ENCODE results near the gene CDK17. TPM values are rescaled to one million over a fixed set of nuclear protein-coding genes. Genes with fewer than 3 reads are reported as not detected.

CDK17 gene
- total and polyA plus RNA-seq, 2 donors (not counting 1 experiment from before 2014, with no cell fraction given): 50.0 to 109 TPM

DNA sequence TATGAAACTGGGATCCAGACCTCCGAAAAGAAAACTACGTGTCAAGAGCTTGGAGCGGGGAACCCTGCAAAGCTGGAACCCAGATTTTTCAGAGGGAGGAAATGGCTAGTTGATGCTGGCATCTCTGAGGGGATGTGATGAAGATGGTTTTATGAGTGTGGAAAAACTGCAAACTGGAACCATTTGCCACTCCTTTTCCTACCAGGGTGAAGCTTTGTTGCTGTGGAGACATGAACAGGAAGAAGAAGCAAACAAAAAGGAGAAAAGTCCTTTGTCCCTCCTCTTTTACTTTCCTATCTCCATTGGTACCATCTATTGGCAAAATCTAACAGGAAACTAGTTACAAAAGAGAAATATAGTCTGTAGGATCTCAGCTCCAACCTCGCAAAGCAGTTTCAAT lies 39.2 kb downstream of the CDK17 start:
- Histone ChIP-seq H3K4me2 (ENCODE audit: extremely low read depth, insufficient read depth, low read length) (no peak overlapping the region), H3K27me3 (ENCODE audit: control insufficient read depth, insufficient read depth, low read length) (no peaks in the 10 kb centered on the region), H3K9ac (ENCODE audit: insufficient read depth, low read length) (no peak overlapping the region), H3K27ac (ENCODE audit: insufficient read depth, low read length) (no peak overlapping the region), H3K4me3 (replicated peaks in 1 of 4; ENCODE audit: control extremely low read depth in 1 of 4, insufficient read depth in 1 of 4, low read depth in 3 of 4, low read length in 4 of 4) (no peak overlapping the region), H3K4me1 (ENCODE audit: control insufficient read depth, extremely low read depth, insufficient read depth, low read length) (no peaks in the 10 kb centered on the region), H2AFZ (ENCODE audit: low read length) (no peak overlapping the region), H4K20me1 (ENCODE audit: control insufficient read depth, extremely low read depth, insufficient read depth, low read length) (peaks cover 2% of the 10 kb centered on the region), H3K36me3 (ENCODE audit: control insufficient read depth, insufficient read depth, low read length) (no peaks in the 10 kb centered on the region), H3K79me2 (ENCODE audit: control insufficient read depth, insufficient read depth, low read length) (peaks cover 94% of the 10 kb centered on the region), H3K9me3 (ENCODE audit: control insufficient read depth, insufficient read depth, low read depth, low read length) (no peaks in the 10 kb centered on the region)
- no peak for DNase-seq (ENCODE audit: low read depth in 2 of 2)
- no peak for TF ChIP-seq EZH2 (IDR thresholded peaks at IDR 0.05; ENCODE audit: low read length, missing control alignments)
- TF ChIP-seq, protein P1, sequence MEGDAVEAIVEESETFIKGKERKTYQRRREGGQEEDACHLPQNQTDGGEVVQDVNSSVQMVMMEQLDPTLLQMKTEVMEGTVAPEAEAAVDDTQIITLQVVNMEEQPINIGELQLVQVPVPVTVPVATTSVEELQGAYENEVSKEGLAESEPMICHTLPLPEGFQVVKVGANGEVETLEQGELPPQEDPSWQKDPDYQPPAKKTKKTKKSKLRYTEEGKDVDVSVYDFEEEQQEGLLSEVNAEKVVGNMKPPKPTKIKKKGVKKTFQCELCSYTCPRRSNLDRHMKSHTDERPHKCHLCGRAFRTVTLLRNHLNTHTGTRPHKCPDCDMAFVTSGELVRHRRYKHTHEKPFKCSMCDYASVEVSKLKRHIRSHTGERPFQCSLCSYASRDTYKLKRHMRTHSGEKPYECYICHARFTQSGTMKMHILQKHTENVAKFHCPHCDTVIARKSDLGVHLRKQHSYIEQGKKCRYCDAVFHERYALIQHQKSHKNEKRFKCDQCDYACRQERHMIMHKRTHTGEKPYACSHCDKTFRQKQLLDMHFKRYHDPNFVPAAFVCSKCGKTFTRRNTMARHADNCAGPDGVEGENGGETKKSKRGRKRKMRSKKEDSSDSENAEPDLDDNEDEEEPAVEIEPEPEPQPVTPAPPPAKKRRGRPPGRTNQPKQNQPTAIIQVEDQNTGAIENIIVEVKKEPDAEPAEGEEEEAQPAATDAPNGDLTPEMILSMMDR (conservative IDR thresholded peaks at IDR 0.05 in 1 of 2, IDR thresholded peaks at IDR 0.05 in 1 of 2; ENCODE audit: low read depth in 1 of 2, low read length in 2 of 2): no peak

DNA sequence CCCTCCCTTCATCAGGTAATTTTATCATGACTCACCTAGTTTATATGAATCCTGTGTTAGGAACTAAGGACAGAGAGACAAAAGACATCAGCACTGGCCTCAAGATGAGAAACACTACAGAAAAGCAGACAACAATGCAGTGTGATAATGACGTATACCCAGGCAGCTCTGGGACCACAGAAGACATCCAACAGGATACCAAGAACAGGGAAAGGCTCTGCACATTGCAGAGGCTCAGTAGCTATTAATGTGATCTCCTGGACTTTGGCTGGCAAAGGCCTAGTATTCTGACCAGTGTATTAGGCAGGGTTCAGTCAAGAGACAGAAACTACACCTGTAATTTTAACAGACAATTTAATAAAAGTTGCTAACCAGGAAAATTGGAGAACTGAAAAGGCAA lies 39.7 kb downstream of the CDK17 start:
- H3K9ac ChIP-seq (ENCODE audit: insufficient read depth, low read length): no peak overlapping the region
- H4K20me1 ChIP-seq (ENCODE audit: control insufficient read depth, extremely low read depth, insufficient read depth, low read length): peaks cover 2% of the 10 kb centered on the region
- TF ChIP-seq EZH2 (IDR thresholded peaks at IDR 0.05; ENCODE audit: low read length, missing control alignments): no peak
- TF ChIP-seq, protein P1 (conservative IDR thresholded peaks at IDR 0.05 in 1 of 2, IDR thresholded peaks at IDR 0.05 in 1 of 2; ENCODE audit: low read depth in 1 of 2, low read length in 2 of 2): no peak
- H2AFZ ChIP-seq (ENCODE audit: low read length): no peak overlapping the region
- DNase-seq (ENCODE audit: low read depth in 2 of 2): no peak
- peaks cover 94% of the 10 kb centered on the region for H3K79me2 ChIP-seq (ENCODE audit: control insufficient read depth, insufficient read depth, low read length)
- no peak overlapping the region for H3K27ac ChIP-seq (ENCODE audit: insufficient read depth, low read length)
- H3K4me1 ChIP-seq (ENCODE audit: control insufficient read depth, extremely low read depth, insufficient read depth, low read length): no peaks in the 10 kb centered on the region
- H3K36me3 ChIP-seq (ENCODE audit: control insufficient read depth, insufficient read depth, low read length): no peaks in the 10 kb centered on the region
- no peaks in the 10 kb centered on the region for H3K9me3 ChIP-seq (ENCODE audit: control insufficient read depth, insufficient read depth, low read depth, low read length)
- H3K4me2 ChIP-seq (ENCODE audit: extremely low read depth, insufficient read depth, low read length): no peak overlapping the region
- no peaks in the 10 kb centered on the region for H3K27me3 ChIP-seq (ENCODE audit: control insufficient read depth, insufficient read depth, low read length)
- no peak overlapping the region for H3K4me3 ChIP-seq (replicated peaks in 1 of 4; ENCODE audit: control extremely low read depth in 1 of 4, insufficient read depth in 1 of 4, low read depth in 3 of 4, low read length in 4 of 4)

DNA sequence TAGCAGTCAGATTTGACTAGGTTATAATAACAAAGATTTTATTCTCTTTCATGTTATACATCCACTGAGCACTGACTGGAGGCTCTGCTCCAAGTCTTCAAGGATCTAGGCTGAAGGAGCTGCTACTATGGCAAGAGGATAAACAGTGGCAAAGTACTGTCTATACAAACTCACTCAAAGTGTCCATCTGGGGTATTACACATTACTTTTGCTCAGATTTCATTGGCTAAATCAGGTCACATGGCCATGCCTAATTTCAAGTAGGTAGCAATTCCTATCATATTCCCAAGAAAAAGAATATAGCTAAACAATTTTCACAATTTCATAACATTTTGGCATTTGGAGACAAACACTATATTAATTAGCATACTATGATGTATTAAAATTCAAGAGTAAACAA lies 40.9 kb downstream of the CDK17 start:
- no peaks in the 10 kb centered on the region for H3K27me3 ChIP-seq (ENCODE audit: control insufficient read depth, insufficient read depth, low read length)
- H3K9ac ChIP-seq (ENCODE audit: insufficient read depth, low read length): no peak overlapping the region
- H4K20me1 ChIP-seq (ENCODE audit: control insufficient read depth, extremely low read depth, insufficient read depth, low read length): peaks cover 2% of the 10 kb centered on the region
- no peak overlapping the region for H2AFZ ChIP-seq (ENCODE audit: low read length)
- TF ChIP-seq, protein P1 (conservative IDR thresholded peaks at IDR 0.05 in 1 of 2, IDR thresholded peaks at IDR 0.05 in 1 of 2; ENCODE audit: low read depth in 1 of 2, low read length in 2 of 2): no peak
- no peak for TF ChIP-seq EZH2 (IDR thresholded peaks at IDR 0.05; ENCODE audit: low read length, missing control alignments)
- H3K4me3 ChIP-seq (replicated peaks in 1 of 4; ENCODE audit: control extremely low read depth in 1 of 4, insufficient read depth in 1 of 4, low read depth in 3 of 4, low read length in 4 of 4): no peak overlapping the region
- no peak overlapping the region for H3K27ac ChIP-seq (ENCODE audit: insufficient read depth, low read length)
- no peak for DNase-seq (ENCODE audit: low read depth in 2 of 2)
- no peak overlapping the region for H3K4me2 ChIP-seq (ENCODE audit: extremely low read depth, insufficient read depth, low read length)
- no peaks in the 10 kb centered on the region for H3K4me1 ChIP-seq (ENCODE audit: control insufficient read depth, extremely low read depth, insufficient read depth, low read length)
- H3K36me3 ChIP-seq (ENCODE audit: control insufficient read depth, insufficient read depth, low read length): no peaks in the 10 kb centered on the region
- no peaks in the 10 kb centered on the region for H3K9me3 ChIP-seq (ENCODE audit: control insufficient read depth, insufficient read depth, low read depth, low read length)
- peaks cover 96% of the 10 kb centered on the region for H3K79me2 ChIP-seq (ENCODE audit: control insufficient read depth, insufficient read depth, low read length)

All from fibroblast of lung (primary cell).